ENCODE results near the gene GPR55. TPM values are rescaled to one million over a fixed set of nuclear protein-coding genes. Genes with fewer than 3 reads are reported as not detected.

Gene GPR55
- total and polyA plus RNA-seq, 10 of the 15 experiments (the other 5 are each of a cell fraction or from before 2014, with no cell fraction given) = 2.1 to 30.1 (median 16.2) TPM

DNA sequence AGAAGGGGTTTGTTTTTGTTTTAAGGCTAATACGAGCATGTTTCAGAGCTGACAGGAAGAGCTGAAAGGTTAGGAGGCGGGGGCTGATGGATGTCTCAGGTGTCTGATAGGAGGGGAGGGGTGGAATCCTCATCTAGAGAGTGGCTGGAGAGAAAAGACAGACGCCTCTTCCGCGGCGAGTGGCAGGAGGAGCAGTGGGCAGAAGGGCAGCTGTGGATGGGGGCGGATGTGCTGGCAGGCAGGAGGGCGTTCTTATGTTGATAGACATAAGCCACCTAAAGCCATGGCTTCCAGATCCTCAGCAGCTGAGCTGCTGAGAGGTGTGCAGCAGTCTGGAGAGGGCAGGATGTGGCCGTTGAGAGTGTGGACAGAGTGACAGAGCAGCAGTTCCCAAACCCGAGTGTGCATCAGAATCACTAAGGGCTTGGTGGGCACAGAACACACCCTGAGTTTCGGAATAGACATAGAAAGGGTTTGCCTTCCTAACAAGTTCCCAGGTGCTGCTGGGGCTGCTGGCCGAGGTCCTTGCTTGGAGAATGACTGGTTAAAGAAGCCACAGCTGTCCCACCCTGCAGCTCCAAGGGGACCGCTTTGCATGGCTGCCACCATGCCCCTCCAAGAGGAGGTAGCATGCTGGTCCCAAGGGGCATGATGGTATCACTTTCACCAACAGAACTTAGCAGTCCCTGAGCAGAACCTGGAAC lies 63.3 kb downstream of the GPR55 start (continued):
- TF ChIP-seq, protein P1, sequence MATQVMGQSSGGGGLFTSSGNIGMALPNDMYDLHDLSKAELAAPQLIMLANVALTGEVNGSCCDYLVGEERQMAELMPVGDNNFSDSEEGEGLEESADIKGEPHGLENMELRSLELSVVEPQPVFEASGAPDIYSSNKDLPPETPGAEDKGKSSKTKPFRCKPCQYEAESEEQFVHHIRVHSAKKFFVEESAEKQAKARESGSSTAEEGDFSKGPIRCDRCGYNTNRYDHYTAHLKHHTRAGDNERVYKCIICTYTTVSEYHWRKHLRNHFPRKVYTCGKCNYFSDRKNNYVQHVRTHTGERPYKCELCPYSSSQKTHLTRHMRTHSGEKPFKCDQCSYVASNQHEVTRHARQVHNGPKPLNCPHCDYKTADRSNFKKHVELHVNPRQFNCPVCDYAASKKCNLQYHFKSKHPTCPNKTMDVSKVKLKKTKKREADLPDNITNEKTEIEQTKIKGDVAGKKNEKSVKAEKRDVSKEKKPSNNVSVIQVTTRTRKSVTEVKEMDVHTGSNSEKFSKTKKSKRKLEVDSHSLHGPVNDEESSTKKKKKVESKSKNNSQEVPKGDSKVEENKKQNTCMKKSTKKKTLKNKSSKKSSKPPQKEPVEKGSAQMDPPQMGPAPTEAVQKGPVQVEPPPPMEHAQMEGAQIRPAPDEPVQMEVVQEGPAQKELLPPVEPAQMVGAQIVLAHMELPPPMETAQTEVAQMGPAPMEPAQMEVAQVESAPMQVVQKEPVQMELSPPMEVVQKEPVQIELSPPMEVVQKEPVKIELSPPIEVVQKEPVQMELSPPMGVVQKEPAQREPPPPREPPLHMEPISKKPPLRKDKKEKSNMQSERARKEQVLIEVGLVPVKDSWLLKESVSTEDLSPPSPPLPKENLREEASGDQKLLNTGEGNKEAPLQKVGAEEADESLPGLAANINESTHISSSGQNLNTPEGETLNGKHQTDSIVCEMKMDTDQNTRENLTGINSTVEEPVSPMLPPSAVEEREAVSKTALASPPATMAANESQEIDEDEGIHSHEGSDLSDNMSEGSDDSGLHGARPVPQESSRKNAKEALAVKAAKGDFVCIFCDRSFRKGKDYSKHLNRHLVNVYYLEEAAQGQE (IDR thresholded peaks at IDR 0.05; ENCODE audit: low read depth, low read length) = no peak

Other genes starting within 250 kb of the GPR55 start
- gene CAB39, start 212.4 kb downstream of the GPR55 start, total RNA-seq (2014; rRNA removed) = 65.0 and 66.7 TPM in 2 replicates
- 88.0 and 90.4 TPM in 2 replicates for gene CAB39, start 212.4 kb downstream of the GPR55 start, total RNA-seq (2014; rRNA removed; fragmentation: Illumina TruSeq; extraction: Trizol)
- gene CAB39, start 212.4 kb downstream of the GPR55 start, total RNA-seq (2021) = 76.0 and 78.6 TPM in 2 replicates
- gene CAB39, start 212.4 kb downstream of the GPR55 start, polyA plus RNA-seq (2011; rRNA removed) = 129 and 157 TPM in 2 replicates
- 86.0 and 90.8 TPM in 2 replicates for gene CAB39, start 212.4 kb downstream of the GPR55 start, polyA plus RNA-seq (2014; fragmentation: Illumina TruSeq; extraction: Trizol)
- gene CAB39, start 212.4 kb downstream of the GPR55 start, polyA plus RNA-seq (2014; fragmentation: Nextera tagmentation; extraction: Ambion mirVana) = 10 to 100 TPM; 37.2 to 42.8 TPM
- 54.8 and 59.9 TPM in 2 replicates for gene CAB39, start 212.4 kb downstream of the GPR55 start, polyA plus RNA-seq (2014; rRNA removed)
- gene CAB39, start 212.4 kb downstream of the GPR55 start, polyA plus RNA-seq (2016; fragmentation: Nextera tagmentation; extraction: Ambion mirVana) = 10 to 100 TPM; 13.3 to 60.8 TPM
- 110 and 131 TPM in 2 replicates for gene ITM2C, start 60.3 kb downstream of the GPR55 start, total RNA-seq (2014; rRNA removed)
- 102 and 110 TPM in 2 replicates for gene ITM2C, start 60.3 kb downstream of the GPR55 start, total RNA-seq (2014; rRNA removed; fragmentation: Illumina TruSeq; extraction: Trizol)
- 155 and 167 TPM in 2 replicates for gene ITM2C, start 60.3 kb downstream of the GPR55 start, total RNA-seq (2021)
- 57.5 and 96.3 TPM in 2 replicates for gene ITM2C, start 60.3 kb downstream of the GPR55 start, polyA plus RNA-seq (2011; rRNA removed)
- 82.9 and 170 TPM in 2 replicates for gene ITM2C, start 60.3 kb downstream of the GPR55 start, polyA plus RNA-seq (2014; fragmentation: Illumina TruSeq; extraction: Trizol)
- 10 to 100 TPM in 1 of 2 experiments, 1 to 10 TPM in 1; 5.4 to 16.9 TPM for gene ITM2C, start 60.3 kb downstream of the GPR55 start, polyA plus RNA-seq (2014; fragmentation: Nextera tagmentation; extraction: Ambion mirVana)
- gene ITM2C, start 60.3 kb downstream of the GPR55 start, polyA plus RNA-seq (2014; rRNA removed) = 185 and 204 TPM in 2 replicates
- gene ITM2C, start 60.3 kb downstream of the GPR55 start, polyA plus RNA-seq (2016; fragmentation: Nextera tagmentation; extraction: Ambion mirVana) = 100 to 1,000 TPM; 191 to 195 TPM
- not detected in 2 replicates for gene SPATA3, start 70.9 kb upstream of the GPR55 start, total RNA-seq (2014; rRNA removed)
- not detected in 2 replicates for gene SPATA3, start 70.9 kb upstream of the GPR55 start, total RNA-seq (2014; rRNA removed; fragmentation: Illumina TruSeq; extraction: Trizol)
- gene SPATA3, start 70.9 kb upstream of the GPR55 start, total RNA-seq (2021) = 0.19 TPM in 1 of 2 replicates, not detected in the other
- gene SPATA3, start 70.9 kb upstream of the GPR55 start, polyA plus RNA-seq (2011; rRNA removed) = not detected in 2 replicates
- not detected in 2 replicates for gene SPATA3, start 70.9 kb upstream of the GPR55 start, polyA plus RNA-seq (2014; fragmentation: Illumina TruSeq; extraction: Trizol)
- gene SPATA3, start 70.9 kb upstream of the GPR55 start, polyA plus RNA-seq (2014; fragmentation: Nextera tagmentation; extraction: Ambion mirVana) = not detected
- 0.22 TPM in 1 of 2 replicates, not detected in the other for gene SPATA3, start 70.9 kb upstream of the GPR55 start, polyA plus RNA-seq (2014; rRNA removed)
- not detected for gene SPATA3, start 70.9 kb upstream of the GPR55 start, polyA plus RNA-seq (2016; fragmentation: Nextera tagmentation; extraction: Ambion mirVana)
- gene C2orf72, start 112.3 kb upstream of the GPR55 start, total RNA-seq (2014; rRNA removed) = under 0.01 TPM in 1 of 2 replicates, not detected in the other
- not detected in 2 replicates for gene C2orf72, start 112.3 kb upstream of the GPR55 start, total RNA-seq (2014; rRNA removed; fragmentation: Illumina TruSeq; extraction: Trizol)
- 0.08 and 0.18 TPM in 2 replicates for gene C2orf72, start 112.3 kb upstream of the GPR55 start, total RNA-seq (2021)
- 0.23 and 0.29 TPM in 2 replicates for gene C2orf72, start 112.3 kb upstream of the GPR55 start, polyA plus RNA-seq (2011; rRNA removed)
- gene C2orf72, start 112.3 kb upstream of the GPR55 start, polyA plus RNA-seq (2014; fragmentation: Illumina TruSeq; extraction: Trizol) = not detected in 2 replicates
- gene C2orf72, start 112.3 kb upstream of the GPR55 start, polyA plus RNA-seq (2014; fragmentation: Nextera tagmentation; extraction: Ambion mirVana) = not detected
- gene C2orf72, start 112.3 kb upstream of the GPR55 start, polyA plus RNA-seq (2014; rRNA removed) = 0.03 TPM in 1 of 2 replicates, not detected in the other
- gene C2orf72, start 112.3 kb upstream of the GPR55 start, polyA plus RNA-seq (2016; fragmentation: Nextera tagmentation; extraction: Ambion mirVana) = not detected
- gene PSMD1, start 131.6 kb upstream of the GPR55 start, total RNA-seq (2014; rRNA removed) = 104 and 110 TPM in 2 replicates
- gene PSMD1, start 131.6 kb upstream of the GPR55 start, total RNA-seq (2014; rRNA removed; fragmentation: Illumina TruSeq; extraction: Trizol) = 117 and 120 TPM in 2 replicates
- 109 and 117 TPM in 2 replicates for gene PSMD1, start 131.6 kb upstream of the GPR55 start, total RNA-seq (2021)
- 139 and 176 TPM in 2 replicates for gene PSMD1, start 131.6 kb upstream of the GPR55 start, polyA plus RNA-seq (2011; rRNA removed)
- gene PSMD1, start 131.6 kb upstream of the GPR55 start, polyA plus RNA-seq (2014; fragmentation: Illumina TruSeq; extraction: Trizol) = 142 and 159 TPM in 2 replicates
- 100 to 1,000 TPM in 1 of 2 experiments, 10 to 100 TPM in 1; 96.4 to 220 TPM for gene PSMD1, start 131.6 kb upstream of the GPR55 start, polyA plus RNA-seq (2014; fragmentation: Nextera tagmentation; extraction: Ambion mirVana)
- 80.4 and 87.4 TPM in 2 replicates for gene PSMD1, start 131.6 kb upstream of the GPR55 start, polyA plus RNA-seq (2014; rRNA removed)
- gene PSMD1, start 131.6 kb upstream of the GPR55 start, polyA plus RNA-seq (2016; fragmentation: Nextera tagmentation; extraction: Ambion mirVana) = 100 to 1,000 TPM; 162 to 165 TPM
- gene HTR2B, start 199.8 kb upstream of the GPR55 start, total RNA-seq (2014; rRNA removed) = 0.05 and 0.06 TPM in 2 replicates
- 0.13 and 0.23 TPM in 2 replicates for gene HTR2B, start 199.8 kb upstream of the GPR55 start, total RNA-seq (2014; rRNA removed; fragmentation: Illumina TruSeq; extraction: Trizol)
- gene HTR2B, start 199.8 kb upstream of the GPR55 start, total RNA-seq (2021) = 0.13 and 0.19 TPM in 2 replicates
- gene HTR2B, start 199.8 kb upstream of the GPR55 start, polyA plus RNA-seq (2011; rRNA removed) = 0.03 TPM in 1 of 2 replicates, not detected in the other
- gene HTR2B, start 199.8 kb upstream of the GPR55 start, polyA plus RNA-seq (2014; fragmentation: Illumina TruSeq; extraction: Trizol) = 0.14 and 0.16 TPM in 2 replicates
- under 1 TPM; 0.20 to 0.35 TPM for gene HTR2B, start 199.8 kb upstream of the GPR55 start, polyA plus RNA-seq (2014; fragmentation: Nextera tagmentation; extraction: Ambion mirVana)
- 0.10 and 0.15 TPM in 2 replicates for gene HTR2B, start 199.8 kb upstream of the GPR55 start, polyA plus RNA-seq (2014; rRNA removed)
- gene HTR2B, start 199.8 kb upstream of the GPR55 start, polyA plus RNA-seq (2016; fragmentation: Nextera tagmentation; extraction: Ambion mirVana) = 1 to 10 TPM in 1 of 2 experiments, under 1 TPM in 1; 0.91 to 1.2 TPM